DOHH2 (cell line): ENCODE results near the gene OXSR1.

Source experiments
- EZH2phosphoT487 ChIP-seq: fragments of 200-600 bp; sonication (generic); IDR thresholded peaks from 2 replicates; pipeline ENCODE4 v1.6.1; 2017; ENCODE audit warnings: borderline replicate concordance, mild to moderate bottlenecking, antibody characterized with exemption, low read length, moderate library complexity, mixed read lengths
- TF ChIP-seq, protein P1 (sequence below): fragments of 200-600 bp; sonication (generic); IDR thresholded peaks from one replicate; pipeline ENCODE4 v1.5.1; 2014; ENCODE audit warnings: antibody characterized with exemption, mild to moderate bottlenecking, low read depth, low read length; ENCODE audit not compliant: poor library complexity, severe bottlenecking

DNA sequence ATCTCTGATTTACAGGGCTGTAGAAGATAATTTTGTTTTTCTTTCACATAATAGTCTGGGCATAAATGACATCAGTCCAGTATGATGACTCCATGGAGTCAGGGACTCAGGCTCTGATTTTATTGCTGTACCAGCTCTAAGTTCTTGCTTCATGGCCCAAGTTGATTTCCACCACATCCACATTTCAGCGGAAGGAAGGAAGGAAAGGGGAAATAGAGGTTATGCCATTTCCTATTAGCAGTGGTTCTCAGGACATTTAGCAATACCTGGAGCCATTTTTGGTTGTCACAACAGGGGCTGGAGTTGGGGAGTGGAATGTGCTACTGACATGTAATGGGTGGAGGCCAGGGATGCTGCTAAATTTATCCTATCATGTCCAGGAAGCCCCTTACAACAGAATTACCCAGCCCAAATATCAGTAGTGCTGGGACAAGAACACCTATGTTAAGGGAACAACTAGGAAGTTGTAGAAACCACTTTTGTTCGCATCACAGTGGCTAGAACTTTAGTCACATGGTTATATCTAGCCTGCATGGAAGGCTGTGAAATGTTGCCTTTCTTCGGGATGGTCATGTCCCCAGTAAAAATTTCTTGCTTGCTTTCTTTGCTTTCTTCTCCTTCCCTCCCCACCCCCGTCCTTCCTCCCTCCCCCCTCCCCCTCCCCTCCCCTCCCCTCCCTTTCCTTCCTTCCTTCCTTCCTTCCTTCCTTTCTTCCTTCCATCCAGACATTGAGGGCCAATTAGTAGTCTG lies 42.1 kb downstream of the OXSR1 start:
- TF ChIP-seq, protein P1, sequence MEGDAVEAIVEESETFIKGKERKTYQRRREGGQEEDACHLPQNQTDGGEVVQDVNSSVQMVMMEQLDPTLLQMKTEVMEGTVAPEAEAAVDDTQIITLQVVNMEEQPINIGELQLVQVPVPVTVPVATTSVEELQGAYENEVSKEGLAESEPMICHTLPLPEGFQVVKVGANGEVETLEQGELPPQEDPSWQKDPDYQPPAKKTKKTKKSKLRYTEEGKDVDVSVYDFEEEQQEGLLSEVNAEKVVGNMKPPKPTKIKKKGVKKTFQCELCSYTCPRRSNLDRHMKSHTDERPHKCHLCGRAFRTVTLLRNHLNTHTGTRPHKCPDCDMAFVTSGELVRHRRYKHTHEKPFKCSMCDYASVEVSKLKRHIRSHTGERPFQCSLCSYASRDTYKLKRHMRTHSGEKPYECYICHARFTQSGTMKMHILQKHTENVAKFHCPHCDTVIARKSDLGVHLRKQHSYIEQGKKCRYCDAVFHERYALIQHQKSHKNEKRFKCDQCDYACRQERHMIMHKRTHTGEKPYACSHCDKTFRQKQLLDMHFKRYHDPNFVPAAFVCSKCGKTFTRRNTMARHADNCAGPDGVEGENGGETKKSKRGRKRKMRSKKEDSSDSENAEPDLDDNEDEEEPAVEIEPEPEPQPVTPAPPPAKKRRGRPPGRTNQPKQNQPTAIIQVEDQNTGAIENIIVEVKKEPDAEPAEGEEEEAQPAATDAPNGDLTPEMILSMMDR = no peak
- no peak for TF ChIP-seq EZH2phosphoT487
